K562 (cell line): ENCODE results near the gene TUBA1B. TPM values are rescaled to one million over a fixed set of nuclear protein-coding genes. Genes with fewer than 3 reads are reported as not detected.

Source experiments
- FOXK1 ChIP-seq: sonication (generic); formaldehyde crosslinking; IDR thresholded peaks from 2 replicates; pipeline ENCODE4 v1.8.0; 2022; ENCODE audit warnings: missing genetic modification reagents, mild to moderate bottlenecking, borderline replicate concordance
- MYNN ChIP-seq, 2 experiments: sonication (generic); formaldehyde crosslinking in 1 of 2; IDR thresholded peaks; 2 replicates each; pipeline versions ENCODE4 v1.5.0 to v1.6.1; 2016 to 2020; ENCODE audit warnings: antibody characterized with exemption in 1 of 2, missing genetic modification reagents in 1 of 2
- PURB ChIP-seq: sonication (generic); formaldehyde crosslinking; IDR thresholded peaks from 2 replicates; pipeline ENCODE4 v1.9.0; 2021; ENCODE audit warnings: low read depth, mild to moderate bottlenecking, missing genetic modification reagents
- ZBTB40 ChIP-seq, 2 experiments: fragments of 450-650 bp in 1 of 2; sonication (generic) in 1 of 2; formaldehyde crosslinking in 1 of 2; IDR thresholded peaks; 2 replicates each; pipeline versions ENCODE4 v1.7.1 to v1.9.0; 2016 to 2022; ENCODE audit warnings: inconsistent platforms in 1 of 2, mild to moderate bottlenecking in 1 of 2, missing genetic modification reagents in 1 of 2
- ZNF717 ChIP-seq: fragments of 250-450 bp; sonication (Bioruptor Pico); IDR thresholded peaks from 2 replicates; pipeline ENCODE4 v1.5.0; 2021
- ZSCAN29 ChIP-seq: fragments of 450-650 bp; IDR thresholded peaks from 2 replicates; pipeline ENCODE4 v1.6.1; 2017
- polyA plus RNA-seq, 8 experiments: library from polyadenylated mRNA; depleted of rRNA in 4 of 8; stranded (reverse) in 5 of 8; unstranded in 3 of 8; fragments of >200 nt; fragmentation: Nextera tagmentation in 2 of 8; fragmentation: Illumina TruSeq in 1 of 8; extraction: Ambion mirVana in 2 of 8; extraction: Trizol in 1 of 8; gene quantifications; 2 replicates each; pipeline versions ENCODE4 v1.2.1 to v1.2.3, GENCODE V29; 2011 to 2014; ENCODE audit warnings: inconsistent platforms in 1 of 8, missing spikeins in 1 of 8
- total RNA-seq, 7 experiments: library from RNA; depleted of rRNA in 6 of 7; stranded (reverse); fragments of >200 nt in 6 of 7; fragmentation: Illumina TruSeq in 2 of 7; extraction: Trizol in 2 of 7; gene quantifications; 2 replicates each; pipeline versions ENCODE4 v1.2.1 to v1.2.3, GENCODE V29; 2011 to 2021; ENCODE audit warnings: low replicate concordance in 1 of 7
- TF ChIP-seq, protein P1 (sequence below): fragments of 450-650 bp; formaldehyde crosslinking; IDR thresholded peaks from 2 replicates; pipeline ENCODE4 v1.4.0; 2022; ENCODE audit warnings: missing genetic modification characterization
- TF ChIP-seq, protein P2 (sequence below): sonication (generic); formaldehyde crosslinking; IDR thresholded peaks from 2 replicates; pipeline ENCODE4 v1.8.0; 2022; ENCODE audit warnings: mild to moderate bottlenecking, missing genetic modification reagents, borderline replicate concordance
- TF ChIP-seq, protein P3 (sequence below): fragments of 450-650 bp; IDR thresholded peaks from 2 replicates; pipeline ENCODE4 v1.6.1; 2018; ENCODE audit not compliant: partially characterized antibody

TUBA1B gene
- total and polyA plus RNA-seq, 9 of the 15 experiments (the other 6 are each of a cell fraction or from before 2014, with no cell fraction given): 2,189 to 4,624 (median 2,628) TPM

- TF ChIP-seq, protein P1, sequence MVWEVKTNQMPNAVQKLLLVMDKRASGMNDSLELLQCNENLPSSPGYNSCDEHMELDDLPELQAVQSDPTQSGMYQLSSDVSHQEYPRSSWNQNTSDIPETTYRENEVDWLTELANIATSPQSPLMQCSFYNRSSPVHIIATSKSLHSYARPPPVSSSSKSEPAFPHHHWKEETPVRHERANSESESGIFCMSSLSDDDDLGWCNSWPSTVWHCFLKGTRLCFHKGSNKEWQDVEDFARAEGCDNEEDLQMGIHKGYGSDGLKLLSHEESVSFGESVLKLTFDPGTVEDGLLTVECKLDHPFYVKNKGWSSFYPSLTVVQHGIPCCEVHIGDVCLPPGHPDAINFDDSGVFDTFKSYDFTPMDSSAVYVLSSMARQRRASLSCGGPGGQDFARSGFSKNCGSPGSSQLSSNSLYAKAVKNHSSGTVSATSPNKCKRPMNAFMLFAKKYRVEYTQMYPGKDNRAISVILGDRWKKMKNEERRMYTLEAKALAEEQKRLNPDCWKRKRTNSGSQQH (CRISPR knock-in tag): no peak
- no peak for TF ChIP-seq PURB (CRISPR knock-in tag)
- TF ChIP-seq ZSCAN29: no peak
- peak; percentile 84 for TF ChIP-seq MYNN (IDR thresholded peaks at IDR 0.05)
- no peak for TF ChIP-seq MYNN (CRISPR knock-in tag; IDR thresholded peaks at IDR 0.05)
- TF ChIP-seq ZNF717 (CRISPR knock-in tag): no peak
- TF ChIP-seq, protein P2, sequence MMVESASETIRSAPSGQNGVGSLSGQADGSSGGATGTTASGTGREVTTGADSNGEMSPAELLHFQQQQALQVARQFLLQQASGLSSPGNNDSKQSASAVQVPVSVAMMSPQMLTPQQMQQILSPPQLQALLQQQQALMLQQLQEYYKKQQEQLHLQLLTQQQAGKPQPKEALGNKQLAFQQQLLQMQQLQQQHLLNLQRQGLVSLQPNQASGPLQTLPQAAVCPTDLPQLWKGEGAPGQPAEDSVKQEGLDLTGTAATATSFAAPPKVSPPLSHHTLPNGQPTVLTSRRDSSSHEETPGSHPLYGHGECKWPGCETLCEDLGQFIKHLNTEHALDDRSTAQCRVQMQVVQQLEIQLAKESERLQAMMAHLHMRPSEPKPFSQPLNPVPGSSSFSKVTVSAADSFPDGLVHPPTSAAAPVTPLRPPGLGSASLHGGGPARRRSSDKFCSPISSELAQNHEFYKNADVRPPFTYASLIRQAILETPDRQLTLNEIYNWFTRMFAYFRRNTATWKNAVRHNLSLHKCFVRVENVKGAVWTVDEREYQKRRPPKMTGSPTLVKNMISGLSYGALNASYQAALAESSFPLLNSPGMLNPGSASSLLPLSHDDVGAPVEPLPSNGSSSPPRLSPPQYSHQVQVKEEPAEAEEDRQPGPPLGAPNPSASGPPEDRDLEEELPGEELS: no peak
- no peak for TF ChIP-seq FOXK1
- TF ChIP-seq, protein P3, sequence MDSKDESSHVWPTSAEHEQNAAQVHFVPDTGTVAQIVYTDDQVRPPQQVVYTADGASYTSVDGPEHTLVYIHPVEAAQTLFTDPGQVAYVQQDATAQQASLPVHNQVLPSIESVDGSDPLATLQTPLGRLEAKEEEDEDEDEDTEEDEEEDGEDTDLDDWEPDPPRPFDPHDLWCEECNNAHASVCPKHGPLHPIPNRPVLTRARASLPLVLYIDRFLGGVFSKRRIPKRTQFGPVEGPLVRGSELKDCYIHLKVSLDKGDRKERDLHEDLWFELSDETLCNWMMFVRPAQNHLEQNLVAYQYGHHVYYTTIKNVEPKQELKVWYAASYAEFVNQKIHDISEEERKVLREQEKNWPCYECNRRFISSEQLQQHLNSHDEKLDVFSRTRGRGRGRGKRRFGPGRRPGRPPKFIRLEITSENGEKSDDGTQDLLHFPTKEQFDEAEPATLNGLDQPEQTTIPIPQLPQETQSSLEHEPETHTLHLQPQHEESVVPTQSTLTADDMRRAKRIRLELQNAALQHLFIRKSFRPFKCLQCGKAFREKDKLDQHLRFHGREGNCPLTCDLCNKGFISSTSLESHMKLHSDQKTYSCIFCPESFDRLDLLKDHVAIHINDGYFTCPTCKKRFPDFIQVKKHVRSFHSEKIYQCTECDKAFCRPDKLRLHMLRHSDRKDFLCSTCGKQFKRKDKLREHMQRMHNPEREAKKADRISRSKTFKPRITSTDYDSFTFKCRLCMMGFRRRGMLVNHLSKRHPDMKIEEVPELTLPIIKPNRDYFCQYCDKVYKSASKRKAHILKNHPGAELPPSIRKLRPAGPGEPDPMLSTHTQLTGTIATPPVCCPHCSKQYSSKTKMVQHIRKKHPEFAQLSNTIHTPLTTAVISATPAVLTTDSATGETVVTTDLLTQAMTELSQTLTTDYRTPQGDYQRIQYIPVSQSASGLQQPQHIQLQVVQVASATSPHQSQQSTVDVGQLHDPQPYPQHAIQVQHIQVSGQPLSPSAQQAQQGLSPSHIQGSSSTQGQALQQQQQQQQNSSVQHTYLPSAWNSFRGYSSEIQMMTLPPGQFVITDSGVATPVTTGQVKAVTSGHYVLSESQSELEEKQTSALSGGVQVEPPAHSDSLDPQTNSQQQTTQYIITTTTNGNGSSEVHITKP: no peak
- TF ChIP-seq ZBTB40 (IDR thresholded peaks at IDR 0.05): no peak
- no peak for TF ChIP-seq ZBTB40 (CRISPR knock-in tag; IDR thresholded peaks at IDR 0.05)
Observed at GRCh38 chr12:49170924-49171323, 39.7 kb upstream of the TUBA1B start (continued).
